ENCODE results near the gene SHROOM3.

SHROOM3 gene

GRCh38 chr4:76781698-76782595 is 346.9 kb downstream of the SHROOM3 start:
- no peak for DNase-seq (ENCODE audit: low read depth in 2 of 2)

GRCh38 chr4:76782837-76783236 is 347.8 kb downstream of the SHROOM3 start:
- no peak for DNase-seq (ENCODE audit: low read depth in 2 of 2)

GRCh38 chr4:76783836-76784235 is 348.8 kb downstream of the SHROOM3 start:
- DNase-seq (ENCODE audit: low read depth in 2 of 2), result no peak

GRCh38 chr4:76784237-76784636 is 349.2 kb downstream of the SHROOM3 start:
- no peak for DNase-seq (ENCODE audit: low read depth in 2 of 2)

GRCh38 chr4:76787898-76788297 is 352.9 kb downstream of the SHROOM3 start:
- DNase-seq (ENCODE audit: low read depth in 2 of 2), result no peak

GRCh38 chr4:76790377-76790776 is 355.3 kb downstream of the SHROOM3 start:
- no peak for DNase-seq (ENCODE audit: low read depth in 2 of 2)

- no peak for DNase-seq (ENCODE audit: low read depth in 2 of 2)
These were observed 356.4 kb downstream of the SHROOM3 start for GRCh38 chr4:76791479-76791878.

- DNase-seq (ENCODE audit: low read depth in 2 of 2), result no peak
These were observed 357.4 kb downstream of the SHROOM3 start for GRCh38 chr4:76792418-76792817.

GRCh38 chr4:76795243-76795642 is 360.2 kb downstream of the SHROOM3 start:
- no peak for DNase-seq (ENCODE audit: low read depth in 2 of 2)

- no peak for DNase-seq (ENCODE audit: low read depth in 2 of 2)
These were observed 364.1 kb downstream of the SHROOM3 start for GRCh38 chr4:76799140-76799539.

- DNase-seq (ENCODE audit: low read depth in 2 of 2), result no peak
These were observed 364.7 kb downstream of the SHROOM3 start for GRCh38 chr4:76799718-76800117.

- DNase-seq (ENCODE audit: low read depth in 2 of 2), result no peak
These were observed 365.9 kb downstream of the SHROOM3 start for GRCh38 chr4:76800902-76801301.

GRCh38 chr4:76801621-76802235 is 366.7 kb downstream of the SHROOM3 start:
- no peak for DNase-seq (ENCODE audit: low read depth in 2 of 2)

GRCh38 chr4:76802236-76803021 is 367.4 kb downstream of the SHROOM3 start:
- no peak for DNase-seq (ENCODE audit: low read depth in 2 of 2)

GRCh38 chr4:76803522-76803921 is 368.5 kb downstream of the SHROOM3 start:
- no peak for DNase-seq (ENCODE audit: low read depth in 2 of 2)

- DNase-seq (ENCODE audit: low read depth in 2 of 2), result no peak
These were observed 369.1 kb downstream of the SHROOM3 start for GRCh38 chr4:76804096-76804495.

- DNase-seq (ENCODE audit: low read depth in 2 of 2), result no peak
These were observed 371.3 kb downstream of the SHROOM3 start for GRCh38 chr4:76806346-76806745.

GRCh38 chr4:76806757-76807156 is 371.7 kb downstream of the SHROOM3 start:
- DNase-seq (ENCODE audit: low read depth in 2 of 2), result no peak

GRCh38 chr4:76809594-76810305 is 374.7 kb downstream of the SHROOM3 start:
- no peak for DNase-seq (ENCODE audit: low read depth in 2 of 2)

GRCh38 chr4:76811604-76812412 is 376.8 kb downstream of the SHROOM3 start:
- no peak for DNase-seq (ENCODE audit: low read depth in 2 of 2)

- DNase-seq (ENCODE audit: low read depth in 2 of 2), result no peak
These were observed 378.0 kb downstream of the SHROOM3 start for GRCh38 chr4:76813070-76813469.

Data from activated CD4-positive, alpha-beta T cell treated with anti-CD3 and anti-CD28 coated beads for 24 hours (primary cell).